Measurements from ENCODE around the gene TPM3. TPM values are rescaled to one million over a fixed set of nuclear protein-coding genes. Genes with fewer than 3 reads are reported as not detected.
A peak's percentile ranks its signal among the peaks of the same experiment; 100 is the strongest.

TPM3 gene
- total RNA-seq, 1 donor from 2014 or later = 248 TPM

DNA sequence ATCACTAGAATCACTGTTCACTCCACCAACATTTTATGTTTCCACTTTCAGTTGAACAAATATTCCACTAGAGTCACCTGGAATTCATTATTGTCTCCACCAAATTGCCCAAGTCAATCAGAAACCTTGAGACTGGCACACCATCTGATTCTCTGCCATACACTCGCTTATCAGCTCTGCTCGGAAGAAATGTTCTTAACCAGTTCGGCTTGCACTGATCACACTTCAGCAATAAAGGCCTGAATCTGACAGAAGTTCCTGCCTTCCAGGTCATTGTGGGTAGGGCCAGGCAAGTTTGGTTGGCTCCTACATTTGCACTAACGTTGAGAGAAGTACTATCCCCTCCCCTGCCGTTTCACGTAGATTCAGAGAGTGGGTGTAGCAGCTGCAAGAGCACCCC lies 10.0 kb downstream of the TPM3 start:
- H3K36me3 Mint-ChIP-seq (ENCODE audit: low read depth) = peaks cover 2% of the 10 kb centered on the region
- TF ChIP-seq, protein P1, sequence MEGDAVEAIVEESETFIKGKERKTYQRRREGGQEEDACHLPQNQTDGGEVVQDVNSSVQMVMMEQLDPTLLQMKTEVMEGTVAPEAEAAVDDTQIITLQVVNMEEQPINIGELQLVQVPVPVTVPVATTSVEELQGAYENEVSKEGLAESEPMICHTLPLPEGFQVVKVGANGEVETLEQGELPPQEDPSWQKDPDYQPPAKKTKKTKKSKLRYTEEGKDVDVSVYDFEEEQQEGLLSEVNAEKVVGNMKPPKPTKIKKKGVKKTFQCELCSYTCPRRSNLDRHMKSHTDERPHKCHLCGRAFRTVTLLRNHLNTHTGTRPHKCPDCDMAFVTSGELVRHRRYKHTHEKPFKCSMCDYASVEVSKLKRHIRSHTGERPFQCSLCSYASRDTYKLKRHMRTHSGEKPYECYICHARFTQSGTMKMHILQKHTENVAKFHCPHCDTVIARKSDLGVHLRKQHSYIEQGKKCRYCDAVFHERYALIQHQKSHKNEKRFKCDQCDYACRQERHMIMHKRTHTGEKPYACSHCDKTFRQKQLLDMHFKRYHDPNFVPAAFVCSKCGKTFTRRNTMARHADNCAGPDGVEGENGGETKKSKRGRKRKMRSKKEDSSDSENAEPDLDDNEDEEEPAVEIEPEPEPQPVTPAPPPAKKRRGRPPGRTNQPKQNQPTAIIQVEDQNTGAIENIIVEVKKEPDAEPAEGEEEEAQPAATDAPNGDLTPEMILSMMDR (IDR thresholded peaks at IDR 0.05) = no peak
- peaks cover 57% of the 10 kb centered on the region for H3K4me1 Mint-ChIP-seq (ENCODE audit: low read depth)

DNA sequence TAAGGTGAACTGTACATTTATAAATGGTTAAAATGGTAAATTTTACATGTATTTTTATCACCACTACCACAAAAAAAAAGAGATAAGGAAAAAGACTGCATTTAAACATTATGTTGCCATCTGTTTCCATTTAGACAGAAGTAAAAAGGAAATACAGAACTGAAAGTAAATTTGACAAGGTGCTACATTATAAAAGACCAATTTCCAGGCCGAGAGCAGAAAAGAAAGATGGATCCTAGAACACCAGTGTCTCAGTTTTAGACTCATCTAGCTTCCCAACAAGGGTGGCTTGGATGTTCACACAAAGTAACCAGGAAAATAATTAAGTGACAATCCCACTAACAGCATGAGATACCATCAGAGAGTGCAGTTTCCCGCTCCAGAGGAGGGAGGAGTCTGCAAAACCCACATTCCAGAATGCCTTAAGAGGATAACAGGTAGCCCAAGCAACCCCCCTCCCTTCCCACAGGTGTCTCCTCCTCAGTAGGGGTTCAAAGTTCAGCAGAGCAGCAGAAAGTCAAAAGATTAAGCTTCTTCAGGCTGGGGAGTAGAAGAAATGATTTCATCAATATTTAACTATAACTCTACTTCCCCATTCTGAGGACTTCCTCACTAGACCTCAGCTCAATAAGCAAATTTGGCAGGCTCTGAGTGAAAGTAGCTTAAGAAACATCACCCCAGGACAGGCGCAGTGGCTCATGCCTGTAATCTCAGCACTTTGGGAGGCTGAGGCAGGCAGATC lies 11.8 kb downstream of the TPM3 start:
- peaks cover 5% of the 10 kb centered on the region for H3K36me3 Mint-ChIP-seq (ENCODE audit: low read depth)
- H3K9me3 Mint-ChIP-seq (ENCODE audit: low read depth) = no peaks in the 10 kb centered on the region
- TF ChIP-seq, protein P1 (IDR thresholded peaks at IDR 0.05) = no peak
- no peak for DNase-seq (ENCODE audit: low spot score)
- H3K4me3 Mint-ChIP-seq (ENCODE audit: unreplicated experiment) = peak overlapping the region; percentile 45
- H3K4me1 Mint-ChIP-seq (ENCODE audit: low read depth) = peaks cover 73% of the 10 kb centered on the region
- H3K27me3 Mint-ChIP-seq (ENCODE audit: low read depth) = no peaks in the 10 kb centered on the region
- peak overlapping the region; percentile 98 for H3K27ac Mint-ChIP-seq (ENCODE audit: unreplicated experiment)

More for the DNA sequence above, 10.0 kb downstream of the TPM3 start:
- peak overlapping the region; percentile 100 for H3K4me3 Mint-ChIP-seq (ENCODE audit: unreplicated experiment)
- H3K27me3 Mint-ChIP-seq (ENCODE audit: low read depth) = no peaks in the 10 kb centered on the region
- DNase-seq (ENCODE audit: low spot score) = no peak
- peak overlapping the region; percentile 98 for H3K27ac Mint-ChIP-seq (ENCODE audit: unreplicated experiment)
- no peaks in the 10 kb centered on the region for H3K9me3 Mint-ChIP-seq (ENCODE audit: low read depth)

DNA sequence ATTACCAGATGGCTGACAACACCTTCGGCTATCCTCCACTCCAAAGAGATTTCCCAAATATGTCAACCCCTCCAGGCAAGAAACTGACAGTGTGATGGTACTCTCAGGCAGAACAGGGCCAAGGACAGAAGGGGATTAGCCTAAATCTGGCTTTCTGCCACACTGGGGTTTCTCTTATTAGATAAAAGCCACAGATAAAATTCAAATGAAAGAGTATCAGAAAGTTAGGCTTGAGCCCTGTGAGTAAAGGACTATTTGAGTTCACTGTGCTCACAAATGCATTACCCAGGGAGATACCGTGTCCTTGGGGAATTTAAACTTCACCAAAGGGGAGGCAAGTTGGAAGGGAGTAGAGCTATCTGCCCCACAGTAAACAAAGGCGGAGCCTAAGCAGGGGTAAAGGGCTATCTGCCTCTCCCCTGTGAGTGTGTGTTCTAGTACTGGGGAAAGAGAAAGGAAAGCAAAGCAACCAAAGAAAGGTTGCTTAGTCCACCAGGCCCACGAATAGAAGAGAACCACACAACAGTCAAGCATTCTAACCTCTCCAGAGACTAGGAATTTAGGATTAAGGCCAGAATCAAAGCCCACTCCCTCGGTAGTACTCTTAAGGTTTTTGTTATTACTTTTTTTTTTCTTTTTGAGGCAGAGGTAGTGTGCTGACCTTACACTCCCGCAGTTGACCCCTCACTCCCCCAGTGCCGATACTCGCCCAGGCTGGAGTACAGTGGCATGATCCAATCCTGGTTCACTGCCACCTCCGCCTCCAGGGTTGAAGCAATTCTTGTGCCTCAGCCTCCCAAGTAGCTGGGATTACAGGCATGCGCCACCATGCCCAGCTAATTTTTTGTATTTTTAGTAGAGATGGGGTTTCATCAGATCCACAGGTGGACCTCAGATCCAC lies 12.7 kb downstream of the TPM3 start:
- Mint-ChIP-seq H3K27me3 (ENCODE audit: low read depth) (no peaks in the 10 kb centered on the region), H3K9me3 (ENCODE audit: low read depth) (no peaks in the 10 kb centered on the region), H3K4me1 (ENCODE audit: low read depth) (peaks cover 73% of the 10 kb centered on the region), H3K27ac (ENCODE audit: unreplicated experiment) (peak overlapping the region; percentile 59), H3K36me3 (ENCODE audit: low read depth) (peaks cover 5% of the 10 kb centered on the region), H3K4me3 (ENCODE audit: unreplicated experiment) (peak overlapping the region; percentile 45)
- DNase-seq (ENCODE audit: low spot score) = no peak
- TF ChIP-seq, protein P1 (IDR thresholded peaks at IDR 0.05) = no peak

DNA sequence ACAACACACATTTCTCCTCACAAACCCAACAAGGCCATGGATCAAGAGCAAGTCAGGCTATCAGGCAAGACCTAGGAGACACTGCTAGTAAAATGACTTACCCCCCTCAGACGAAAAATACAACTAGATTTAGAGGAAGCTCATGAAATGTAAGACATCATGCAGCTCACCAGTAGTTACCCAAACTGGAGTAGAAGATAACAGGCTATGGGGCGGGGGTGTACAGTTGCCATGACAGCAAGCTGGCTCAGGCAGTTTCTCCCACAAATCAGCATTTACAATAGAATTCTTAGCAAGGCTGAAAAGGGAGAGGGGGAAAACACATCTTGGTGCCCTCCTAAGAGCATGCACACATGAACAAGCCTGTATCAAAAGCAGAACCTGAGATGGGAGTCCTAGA lies 13.9 kb downstream of the TPM3 start:
- Mint-ChIP-seq H3K4me3 (ENCODE audit: unreplicated experiment) (no peak overlapping the region), H3K27me3 (ENCODE audit: low read depth) (no peaks in the 10 kb centered on the region), H3K4me1 (ENCODE audit: low read depth) (peaks cover 68% of the 10 kb centered on the region), H3K36me3 (ENCODE audit: low read depth) (peaks cover 6% of the 10 kb centered on the region), H3K9me3 (ENCODE audit: low read depth) (no peaks in the 10 kb centered on the region), H3K27ac (ENCODE audit: unreplicated experiment) (peak overlapping the region; percentile 59)
- DNase-seq (ENCODE audit: low spot score) = no peak
- TF ChIP-seq, protein P1 (IDR thresholded peaks at IDR 0.05) = no peak

DNA sequence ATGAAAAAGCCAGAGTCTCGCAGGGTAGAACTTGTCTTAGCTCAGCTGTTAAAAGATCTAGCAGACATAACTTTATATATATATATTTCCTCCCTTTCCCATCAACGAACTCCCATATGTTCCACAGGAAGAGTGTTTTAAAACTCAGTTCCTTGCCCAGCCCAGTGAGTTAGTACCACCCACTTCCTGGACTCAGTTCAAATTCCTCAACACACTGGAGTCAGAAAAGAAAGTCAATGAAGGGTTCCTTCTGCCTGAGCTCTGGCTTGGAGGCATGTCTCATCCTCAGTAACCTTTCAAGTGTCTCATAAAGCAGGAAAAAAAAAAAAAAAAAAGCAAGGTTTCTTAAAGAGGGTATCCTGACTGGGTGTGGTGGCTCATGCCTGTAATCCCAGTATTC lies 15.6 kb downstream of the TPM3 start:
- Mint-ChIP-seq H3K27ac (ENCODE audit: unreplicated experiment) (peak overlapping the region; percentile 78), H3K9me3 (ENCODE audit: low read depth) (no peaks in the 10 kb centered on the region), H3K4me3 (ENCODE audit: unreplicated experiment) (no peak overlapping the region), H3K36me3 (ENCODE audit: low read depth) (peaks cover 19% of the 10 kb centered on the region), H3K4me1 (ENCODE audit: low read depth) (peaks cover 63% of the 10 kb centered on the region), H3K27me3 (ENCODE audit: low read depth) (no peaks in the 10 kb centered on the region)
- no peak for DNase-seq (ENCODE audit: low spot score)
- TF ChIP-seq, protein P1 (IDR thresholded peaks at IDR 0.05) = no peak

Measured in chondrocyte (in vitro differentiated cells).